Thyroid gland (tissue), 4 donors: ENCODE results near the gene ALDH3B2.

ENCODE experiments used
- CTCF ChIP-seq, 6 experiments: fragments of 200-600 bp in 3 of 6; fragments of 450-650 bp in 3 of 6; sonication (generic) in 3 of 6; IDR thresholded peaks; one replicate each; pipeline ENCODE4 v1.5.1; 2016 to 2019; ENCODE audit warnings: antibody characterized with exemption in 6 of 6, mild to moderate bottlenecking in 2 of 6, inconsistent platforms in 1 of 6, moderate library complexity in 1 of 6
- POLR2A ChIP-seq, 2 donors: fragments of 450-650 bp; IDR thresholded peaks; one replicate each; pipeline ENCODE4 v1.6.1; 2017; ENCODE audit warnings: antibody characterized with exemption in 2 of 2, mild to moderate bottlenecking in 2 of 2, moderate library complexity in 1 of 2

- TF ChIP-seq CTCF (IDR thresholded peaks at IDR 0.05), result no peak
- no peak for TF ChIP-seq POLR2A (IDR thresholded peaks at IDR 0.05)
Measured at GRCh38 chr11:67648796-67649613, 25.4 kb downstream of the ALDH3B2 start.
